Ishikawa (cell line): Measurements from ENCODE around the gene HLTF.

Source experiments
- CEBPB ChIP-seq: IDR thresholded peaks from 2 replicates; pipeline ENCODE4 v1.6.1; 2012
- CREB1 ChIP-seq: IDR thresholded peaks from 2 replicates; pipeline ENCODE4 v1.6.1; 2012; ENCODE audit warnings: low read depth
- EGR1 ChIP-seq: IDR thresholded peaks from 2 replicates; pipeline ENCODE4 v1.6.1; 2012
- EP300 ChIP-seq: IDR thresholded peaks from 2 replicates; pipeline ENCODE4 v1.6.1; 2012; ENCODE audit warnings: borderline replicate concordance
- FOXM1 ChIP-seq: IDR thresholded peaks from 2 replicates; pipeline ENCODE4 v1.6.1; 2012; ENCODE audit warnings: low read depth, borderline replicate concordance
- MAX ChIP-seq: IDR thresholded peaks from 2 replicates; pipeline ENCODE4 v1.6.1; 2012
- NFIC ChIP-seq: IDR thresholded peaks from 2 replicates; pipeline ENCODE4 v1.6.1; 2012
- RAD21 ChIP-seq: IDR thresholded peaks from 2 replicates; pipeline ENCODE4 v1.6.1; 2012; ENCODE audit warnings: low read depth
- REST ChIP-seq: IDR thresholded peaks from 2 replicates; pipeline ENCODE4 v1.6.1; 2012; ENCODE audit warnings: low read depth, mild to moderate bottlenecking
- TAF1 ChIP-seq: IDR thresholded peaks from 2 replicates; pipeline ENCODE4 v1.6.1; 2012; ENCODE audit warnings: low read depth, mild to moderate bottlenecking
- TCF12 ChIP-seq: IDR thresholded peaks from 2 replicates; pipeline ENCODE4 v1.6.1; 2012; ENCODE audit warnings: low read depth
- TEAD4 ChIP-seq: IDR thresholded peaks from 2 replicates; pipeline ENCODE4 v1.6.1; 2012
- USF1 ChIP-seq: IDR thresholded peaks from 2 replicates; pipeline ENCODE4 v1.6.1; 2012
- YY1 ChIP-seq: IDR thresholded peaks from 2 replicates; pipeline ENCODE4 v1.6.1; 2012; ENCODE audit warnings: low read depth

GRCh38 chr3:149080011-149080698, 6.2 kb downstream of the HLTF start:
- TF ChIP-seq MAX (no peak), EGR1 (no peak), RAD21 (no peak), TAF1 (no peak), CREB1 (no peak), TEAD4 (no peak), REST (no peak), NFIC (no peak), CEBPB (no peak), EP300 (no peak), YY1 (no peak), TCF12 (no peak), USF1 (no peak), FOXM1 (no peak)
